ENCODE measurements around the gene LY9. TPM values are rescaled to one million over a fixed set of nuclear protein-coding genes. Genes with fewer than 3 reads are reported as not detected.

Gene LY9
- total and polyA plus RNA-seq, 9 of the 15 experiments (the other 6 are each of a cell fraction or from before 2014, with no cell fraction given) = not detected

- POLR2A ChIA-PET = interaction anchor here (1.4 kb wide), 1 partner anchor 11 kb away, joined by 3 read pairs; no protein-coding TSS in a partner anchor
- H4K20me1 ChIP-seq (replicated peaks; ENCODE audit: control insufficient read depth, insufficient read depth, low read length) = 0 out of 2 replicates have a peak, but pooled peaks cover 2% of the 10 kb centered on the region
- intact Hi-C loops (cut with micrococcal nuclease) = no loop called here
These were observed 62.5 kb downstream of the LY9 start for GRCh38 chr1:160858507-160858906.

More at GRCh38 chr1:160858507-160858906, 62.5 kb downstream of the LY9 start:
- FAIRE-seq (no peak), DNase-seq (ENCODE audit: extremely low read depth in 1 of 4, low spot score in 3 of 4) (no peak), ATAC-seq (no peak)
- WGBS (ENCODE audit: insufficient coverage, low coverage, missing lambda C conversion rate) = 9% methylated on average over 3 of the region's 3 CpGs
- Histone ChIP-seq H3K9ac (ENCODE audit: insufficient read depth in 1 of 2, low read depth in 2 of 2, low read length in 2 of 2) (no peak overlapping the region), H3K9me3 (replicated peaks; ENCODE audit: control insufficient read depth, insufficient read depth, low read depth, low read length) (no peaks in the 10 kb centered on the region), H2AFZ (ENCODE audit: low read depth, low read length) (no peak overlapping the region), H3K36me3 (ENCODE audit: control insufficient read depth, insufficient read depth, low read length) (no peaks in the 10 kb centered on the region), H3K4me1 (replicated peaks in 1 of 2; ENCODE audit: control insufficient read depth in 2 of 2, insufficient read depth in 2 of 2, low read length in 2 of 2) (no peaks in the 10 kb centered on the region), H3K4me3 (no peak overlapping the region), H3K9me1 (ENCODE audit: control insufficient read depth, insufficient read depth, low read length) (no peaks in the 10 kb centered on the region), H3K4me2 (ENCODE audit: insufficient read depth, low read length) (no peak overlapping the region), H3K27ac (ENCODE audit: extremely low read depth, low read depth, low read length) (no peak overlapping the region), H3K79me2 (ENCODE audit: control insufficient read depth, insufficient read depth, low read length) (no peaks in the 10 kb centered on the region), H3K27me3 (ENCODE audit: control insufficient read depth in 2 of 2, insufficient read depth in 2 of 2, low read length in 2 of 2) (peaks cover 2 to 32% of the 10 kb centered on the region in 2 experiments; a peak in 3 of 5 replicates)
- TF ChIP-seq NR2C2 (CRISPR knock-in tag; IDR thresholded peaks at IDR 0.05) (no peak), NR2C2 (tag; IDR thresholded peaks at IDR 0.05) (no peak), SUPT5H (IDR thresholded peaks at IDR 0.05) (no peak), KLF6 (CRISPR knock-in tag; IDR thresholded peaks at IDR 0.05; ENCODE audit: borderline replicate concordance) (no peak), GATAD2B (IDR thresholded peaks at IDR 0.05; ENCODE audit: borderline replicate concordance) (no peak), ARNT (IDR thresholded peaks at IDR 0.05) (no peak), E2F4 (CRISPR knock-in tag; IDR thresholded peaks at IDR 0.05; ENCODE audit: low read depth) (no peak), ZNF12 (CRISPR knock-in tag; IDR thresholded peaks at IDR 0.05) (no peak), POLR2A (conservative IDR thresholded peaks at IDR 0.05) (no peak), ZNF3 (CRISPR knock-in tag; IDR thresholded peaks at IDR 0.05) (no peak), DIDO1 (tag; IDR thresholded peaks at IDR 0.05; ENCODE audit: low read depth) (no peak), THRB (CRISPR knock-in tag; conservative IDR thresholded peaks at IDR 0.05) (no peak), HSF4 (CRISPR knock-in tag; IDR thresholded peaks at IDR 0.05; ENCODE audit: borderline replicate concordance) (no peak), CEBPZ (IDR thresholded peaks at IDR 0.05; ENCODE audit: borderline replicate concordance, low read depth, low read length) (no peak)
- BruUV-seq (replicated peaks) = no TSS peak
- in situ Hi-C loops (cut with MboI) = no loop called here
- CTCF ChIA-PET (ENCODE audit: low intra/inter-chr PET ratio) = no interaction called here

Measured in K562 (cell line).